H1 (cell line): ENCODE measurements around the gene SLU7. TPM values are rescaled to one million over a fixed set of nuclear protein-coding genes. Genes with fewer than 3 reads are reported as not detected.

Experiments
- CTCF ChIA-PET: fragments of 300-600 bp; sonication (Branson Sonifier 250); formaldehyde crosslinking; loops from one replicate; lab custom pipeline; 2021; ENCODE audit not compliant: partially characterized antibody; lab: Charles Lee
- POLR2A ChIA-PET: fragments of 300-600 bp; sonication (Branson Sonifier 250); formaldehyde crosslinking; loops from one replicate; lab custom pipeline; 2021; ENCODE audit warnings: inconsistent platforms; ENCODE audit not compliant: partially characterized antibody; lab: Charles Lee
- DNase-seq, 2 experiments: peaks; one replicate each; pipeline versions ENCODE4 v3.0.0 to v3.0.0-alpha.2; 2010 to 2022; ENCODE audit warnings: low spot score in 2 of 2, low read depth in 1 of 2, mixed read lengths in 1 of 2
- FAIRE-seq: peaks from 2 replicates; lab custom pipeline; 2011; peaks lifted over from hg19 to GRCh38; lab: Jason Lieb, UNC
- H2AFZ ChIP-seq: 2 replicates; pipeline ENCODE4 v1.8.1; 2012; ENCODE audit warnings: low read length, inconsistent platforms
- H2AK5ac ChIP-seq: 2 replicates; pipeline ENCODE4 v1.6.1; 2013; ENCODE audit warnings: low read depth, low read length
- H2BK120ac ChIP-seq: replicated peaks from 2 replicates; pipeline ENCODE3; 2013; ENCODE audit warnings: low read depth, low read length, inconsistent platforms
- H2BK12ac ChIP-seq: 2 replicates; pipeline ENCODE4 v1.6.1; 2013; ENCODE audit warnings: low read depth, low read length
- H2BK15ac ChIP-seq: 2 replicates; pipeline ENCODE4 v1.6.1; 2013; ENCODE audit warnings: low read length
- H2BK20ac ChIP-seq: 2 replicates; pipeline ENCODE4 v1.6.1; 2013; ENCODE audit warnings: low read length
- H2BK5ac ChIP-seq: 2 replicates; pipeline ENCODE4 v1.6.1; 2013; ENCODE audit warnings: low read depth, low read length
- H3K14ac ChIP-seq: 2 replicates; pipeline ENCODE4 v1.6.1; 2013; ENCODE audit warnings: inconsistent platforms; ENCODE audit not compliant: insufficient read length
- H3K18ac ChIP-seq: 2 replicates; pipeline ENCODE4 v1.6.1; 2013; ENCODE audit warnings: low read length; ENCODE audit errors: extremely low read depth
- H3K23ac ChIP-seq: 2 replicates; pipeline ENCODE4 v1.6.1; 2013; ENCODE audit warnings: inconsistent platforms; ENCODE audit not compliant: insufficient read length
- H3K23me2 ChIP-seq: 2 replicates; pipeline ENCODE4 v1.6.1; 2013; ENCODE audit warnings: low read depth, low read length
- H3K27ac ChIP-seq: 2 replicates; pipeline ENCODE4 v1.6.1; 2011; ENCODE audit warnings: low read depth, low read length, inconsistent platforms
- H3K27me3 ChIP-seq, 4 experiments: replicated peaks in 1 of 4; 1 replicate in 1 of 4; 2 replicates in 3 of 4; pipeline versions ENCODE4 v1.6.1 to v1.8.1; 2011 to 2013; ENCODE audit warnings: low read length in 3 of 4, mild to moderate bottlenecking in 3 of 4, inconsistent platforms in 2 of 4, mixed read lengths in 2 of 4, moderate library complexity in 1 of 4; ENCODE audit not compliant: control insufficient read depth in 3 of 4, insufficient read depth in 3 of 4; ENCODE audit errors: extremely low read depth in 1 of 4
- H3K36me3 ChIP-seq, 4 experiments: 2 replicates each; pipeline versions ENCODE4 v1.6.1 to v1.8.1; 2011 to 2013; ENCODE audit warnings: mild to moderate bottlenecking in 4 of 4, low read length in 3 of 4, moderate library complexity in 2 of 4, control low read depth in 1 of 4, inconsistent platforms in 1 of 4; ENCODE audit not compliant: insufficient read depth in 4 of 4, control insufficient read depth in 2 of 4
- H3K4ac ChIP-seq: replicated peaks from 2 replicates; pipeline ENCODE3; 2013; ENCODE audit warnings: low read length, low read depth, mixed read lengths, inconsistent platforms; ENCODE audit not compliant: insufficient read length
- H3K4me1 ChIP-seq, 4 experiments: replicated peaks in 1 of 4; 1 replicate in 1 of 4; 2 replicates in 3 of 4; pipeline versions ENCODE4 v1.6.1 to v1.8.1; 2011 to 2013; ENCODE audit warnings: low read length in 3 of 4, inconsistent platforms in 2 of 4, mixed read lengths in 1 of 4; ENCODE audit not compliant: insufficient read depth in 4 of 4, control insufficient read depth in 3 of 4
- H3K4me2 ChIP-seq, 2 experiments: 2 replicates each; pipeline versions ENCODE4 v1.6.1 to v1.8.1; 2011 to 2013; ENCODE audit warnings: low read depth in 2 of 2, low read length in 2 of 2, control low read depth in 1 of 2, inconsistent platforms in 1 of 2, mild to moderate bottlenecking in 1 of 2; ENCODE audit not compliant: insufficient read depth in 1 of 2
- H3K4me3 ChIP-seq, 4 experiments: fragments of 200-600, 300-600 bp in 1 of 4; sonication (generic), shearing (Covaris generic), sonication (Bioruptor Twin) in 1 of 4; 2 replicates each; pipeline versions ENCODE4 v1.5.1 to v1.8.1; 2011 to 2016; ENCODE audit warnings: low read length in 4 of 4, low read depth in 3 of 4, control low read depth in 2 of 4, inconsistent platforms in 2 of 4, mild to moderate bottlenecking in 2 of 4, mixed read lengths in 1 of 4, moderate library complexity in 1 of 4; ENCODE audit not compliant: insufficient read depth in 2 of 4; ENCODE audit errors: extremely low read depth in 1 of 4
- H3K56ac ChIP-seq: replicated peaks from 2 replicates; pipeline ENCODE3; 2013; ENCODE audit warnings: low read depth, mild to moderate bottlenecking, mixed read lengths, low read length, inconsistent platforms; ENCODE audit not compliant: insufficient read length
- H3K79me1 ChIP-seq: 2 replicates; pipeline ENCODE4 v1.6.1; 2013; ENCODE audit warnings: low read depth, low read length, control low read depth
- H3K79me2 ChIP-seq, 2 experiments: 2 replicates each; pipeline versions ENCODE4 v1.6.1 to v1.8.1; 2012 to 2013; ENCODE audit warnings: low read length in 2 of 2, mild to moderate bottlenecking in 2 of 2, inconsistent platforms in 1 of 2; ENCODE audit not compliant: insufficient read depth in 2 of 2, control insufficient read depth in 1 of 2
- H3K9ac ChIP-seq, 4 experiments: replicated peaks in 1 of 4; 1 replicate in 1 of 4; 2 replicates in 3 of 4; pipeline versions ENCODE4 v1.6.1 to v1.8.1; 2011 to 2013; ENCODE audit warnings: low read depth in 3 of 4, low read length in 3 of 4, control low read depth in 2 of 4, mild to moderate bottlenecking in 2 of 4, moderate library complexity in 2 of 4, inconsistent platforms in 1 of 4; ENCODE audit errors: extremely low read depth in 1 of 4
- H3K9me3 ChIP-seq, 2 experiments: 2 replicates each; pipeline versions ENCODE4 v1.6.1 to v1.8.1; 2012 to 2013; ENCODE audit warnings: mild to moderate bottlenecking in 2 of 2, moderate library complexity in 2 of 2, control low read depth in 1 of 2, inconsistent platforms in 1 of 2, low read depth in 1 of 2, low read length in 1 of 2, mixed read lengths in 1 of 2; ENCODE audit not compliant: insufficient read depth in 2 of 2
- H4K20me1 ChIP-seq, 2 experiments: replicated peaks in 1 of 2; 2 replicates each; pipeline versions ENCODE3 to v1.8.1; 2011 to 2013; ENCODE audit warnings: inconsistent platforms in 2 of 2, low read length in 2 of 2, mild to moderate bottlenecking in 1 of 2; ENCODE audit not compliant: insufficient read depth in 2 of 2, control insufficient read depth in 1 of 2
- H4K5ac ChIP-seq: 2 replicates; pipeline ENCODE4 v1.6.1; 2013; ENCODE audit warnings: low read length, low read depth, mixed read lengths, inconsistent platforms; ENCODE audit not compliant: insufficient read length
- H4K8ac ChIP-seq: 2 replicates; pipeline ENCODE4 v1.8.0; 2013; ENCODE audit warnings: mild to moderate bottlenecking, moderate library complexity, low read length, inconsistent platforms; ENCODE audit not compliant: insufficient read depth; ENCODE audit errors: extremely low read depth
- H4K91ac ChIP-seq: replicated peaks from 2 replicates; pipeline ENCODE3; 2013; ENCODE audit warnings: low read length, mixed read lengths, inconsistent platforms; ENCODE audit not compliant: insufficient read length
- BRCA1 ChIP-seq: IDR thresholded peaks from 2 replicates; pipeline ENCODE4 v1.6.1; 2012; ENCODE audit warnings: low read depth, low read length, improper control_type of control experiment
- CBX8 ChIP-seq: fragments of 300-800, 300-1000 bp; sonication (generic); IDR thresholded peaks from 2 replicates; pipeline ENCODE4 v1.7.1; 2016; ENCODE audit warnings: low read depth, low read length, borderline replicate concordance
- CTCF ChIP-seq, 3 experiments: IDR thresholded peaks; 1 replicate in 2 of 3; 2 replicates in 1 of 3; pipeline versions ENCODE4 v1.5.1 to v1.6.1; 2011; ENCODE audit warnings: low read length in 3 of 3, mild to moderate bottlenecking in 3 of 3, inconsistent platforms in 2 of 3, low read depth in 1 of 3, moderate library complexity in 1 of 3; ENCODE audit not compliant: insufficient read depth in 1 of 3; ENCODE audit errors: control extremely low read depth in 1 of 3
- E2F6 ChIP-seq: IDR thresholded peaks from 2 replicates; pipeline ENCODE4 v1.6.1; 2012; ENCODE audit warnings: inconsistent platforms
- JUN ChIP-seq: IDR thresholded peaks from 2 replicates; pipeline ENCODE4 v1.6.1; 2011; ENCODE audit warnings: low read depth, mild to moderate bottlenecking, improper control_type of control experiment, low read length
- SIN3A ChIP-seq, 2 experiments: IDR thresholded peaks in 1 of 2; conservative IDR thresholded peaks in 1 of 2; 2 replicates each; pipeline ENCODE4 v1.6.1; 2011 to 2012; ENCODE audit warnings: low read length in 2 of 2, improper control_type of control experiment in 1 of 2, low read depth in 1 of 2, mild to moderate bottlenecking in 1 of 2
- TAF1 ChIP-seq: IDR thresholded peaks from 2 replicates; pipeline ENCODE4 v1.6.1; 2011; ENCODE audit warnings: mild to moderate bottlenecking, low read depth, low read length
- YY1 ChIP-seq: IDR thresholded peaks from 2 replicates; pipeline ENCODE4 v1.6.1; 2011; ENCODE audit warnings: low read depth, mild to moderate bottlenecking, low read length
- WGBS, 2 experiments: shearing (Covaris generic) in 1 of 2; methylation state at CpG; one replicate each; pipeline versions ENCODE4 v1.1.6 to v1.1.7; 2013 to 2015; ENCODE audit warnings: low lambda C conversion rate in 2 of 2, mixed read lengths in 2 of 2, inconsistent platforms in 1 of 2, low coverage in 1 of 2, missing lambda C conversion rate in 1 of 2; ENCODE audit not compliant: insufficient replicate concordance in 2 of 2, insufficient coverage in 1 of 2, insufficient read length in 1 of 2; ENCODE audit errors: extremely low coverage in 1 of 2, missing lambda C conversion rate in 1 of 2; 5-methylcytosine and 5-hydroxymethylcytosine counted together
- polyA plus RNA-seq, 7 experiments: library from polyadenylated mRNA; depleted of rRNA in 3 of 7; stranded (reverse) in 5 of 7; unstranded in 2 of 7; fragments of >200 nt in 5 of 7; fragments of 200-250 nt in 2 of 7; gene quantifications; 1 replicate in 5 of 7; 2 replicates in 1 of 7; 4 replicates in 1 of 7; pipeline versions ENCODE4 v1.2.1 to v1.2.3, GENCODE V29; 2011 to 2013; ENCODE audit warnings: missing spikeins in 2 of 7, mixed read lengths in 2 of 7
- total RNA-seq: library from RNA; stranded (reverse); fragmentation: NEBNext Ultra II Directional; extraction: Animal tissue kit (Norgen Biotek cat#: 25700); gene quantifications from 2 replicates; pipeline ENCODE4 v1.2.1, GENCODE V29; 2021

SLU7 gene
- total and polyA plus RNA-seq, 2 of the 8 experiments (the other 6 are each of a cell fraction or from before 2014, with no cell fraction given) = 6.0 to 34.1 TPM

- H2BK15ac ChIP-seq = 0 out of 2 replicates have a peak overlapping the region, but pooled peaks have one; percentile 61
- H4K20me1 ChIP-seq = no peaks in the 10 kb centered on the region
- no peak overlapping the region for H3K27ac ChIP-seq
- no peak overlapping the region; a peak in 1 of 7 replicates for H3K9ac ChIP-seq
- H2BK5ac ChIP-seq = no peak overlapping the region
- no peaks in the 10 kb centered on the region for H3K79me2 ChIP-seq
- no peak overlapping the region for H3K18ac ChIP-seq
- H2BK20ac ChIP-seq = no peak overlapping the region
- no peak overlapping the region for H3K14ac ChIP-seq
- ChIA-PET POLR2A (interaction anchor here (0.6 to 1.2 kb wide), 5 partner anchors 10 to 163 kb away, joined by 3 to 4 read pairs (median 3); partner anchors contain the start of genes C1QTNF2 and CCNJL), CTCF (interaction anchor here (0.7 to 6.1 kb wide), 10 partner anchors 10 to 181 kb away, joined by 3 to 30 read pairs (median 4); partner anchors contain the start of gene C1QTNF2)
- TF ChIP-seq TAF1 (no peak), CTCF (IDR thresholded peaks at IDR 0.05; ENCODE audit: control extremely low read depth in 1 of 3, insufficient read depth in 1 of 3, low read depth in 1 of 3, low read length in 3 of 3) (peak in 1 of 3 experiments; percentile 38; a peak in 1 of 4 replicates), SIN3A (conservative IDR thresholded peaks at IDR 0.05 in 1 of 2, IDR thresholded peaks at IDR 0.05 in 1 of 2; ENCODE audit: low read depth in 1 of 2, low read length in 2 of 2) (no peak), E2F6 (no peak), BRCA1 (no peak), CBX8 (no peak), JUN (no peak), YY1 (no peak)
- H2BK120ac ChIP-seq = no peak overlapping the region
- H3K4ac ChIP-seq = no peak overlapping the region
- no peak overlapping the region for H3K4me2 ChIP-seq
- H3K36me3 ChIP-seq = no peaks in the 10 kb centered on the region
- H3K56ac ChIP-seq = no peak overlapping the region
- no peak overlapping the region for H4K5ac ChIP-seq
- H2AK5ac ChIP-seq = no peak overlapping the region
- peaks cover 0 to 2% (median 1%) of the 10 kb centered on the region in 4 experiments; a peak in 5 of 7 replicates for H3K4me1 ChIP-seq
- no peak overlapping the region for H2BK12ac ChIP-seq
- no peaks in the 10 kb centered on the region for H3K79me1 ChIP-seq
- H3K27me3 ChIP-seq = no peaks in the 10 kb centered on the region; a peak in 1 of 7 replicates
- no peak overlapping the region for H3K23ac ChIP-seq
- peak overlapping the region; percentile 31; the same call in 1 of the 2 replicates for H2AFZ ChIP-seq
- H3K9me3 ChIP-seq = no peaks in the 10 kb centered on the region
- no peak overlapping the region for H3K4me3 ChIP-seq
- FAIRE-seq = no peak
- no peak overlapping the region for H4K8ac ChIP-seq
- no peak for DNase-seq
- no peak overlapping the region for H4K91ac ChIP-seq
- WGBS, 2 experiments = 90% methylated on average over 3 of the region's 3 CpGs; no CpG with 5 or more reads in 1 of the 2 experiments
- no peaks in the 10 kb centered on the region for H3K23me2 ChIP-seq
These were observed 58.6 kb downstream of the SLU7 start for GRCh38 chr5:160360310-160360709.
